Liver (tissue), 3 donors: ENCODE measurements around the gene ZNF606.

ENCODE experiments used
- ATF3 ChIP-seq: IDR thresholded peaks from 2 replicates; pipeline ENCODE4 v1.6.1; 2016; ENCODE audit warnings: antibody characterized with exemption
- CTCF ChIP-seq: fragments of 150-350 bp; IDR thresholded peaks from 2 replicates; pipeline ENCODE4 v1.5.1; 2017; ENCODE audit warnings: improper control_type of control experiment, low read depth, low read length; ENCODE audit not compliant: missing input control
- FOXA1 ChIP-seq: IDR thresholded peaks from 2 replicates; pipeline ENCODE4 v1.6.1; 2016; ENCODE audit warnings: antibody characterized with exemption
- GABPA ChIP-seq, 2 donors: IDR thresholded peaks in 1 of 2; conservative IDR thresholded peaks in 1 of 2; 2 replicates each; pipeline ENCODE4 v1.6.1; 2016; ENCODE audit warnings: antibody characterized with exemption in 2 of 2, mild to moderate bottlenecking in 1 of 2, moderate library complexity in 1 of 2
- JUND ChIP-seq, 2 donors: IDR thresholded peaks; 2 replicates each; pipeline ENCODE4 v1.6.1; 2016; ENCODE audit warnings: antibody characterized with exemption in 2 of 2
- NR2F2 ChIP-seq: IDR thresholded peaks from 2 replicates; pipeline ENCODE4 v1.6.1; 2016; ENCODE audit warnings: antibody characterized with exemption
- RAD21 ChIP-seq, 2 donors: IDR thresholded peaks; 2 replicates each; pipeline ENCODE4 v1.6.1; 2016; ENCODE audit warnings: antibody characterized with exemption in 2 of 2, mild to moderate bottlenecking in 2 of 2
- REST ChIP-seq: IDR thresholded peaks from 2 replicates; pipeline ENCODE4 v1.6.1; 2016; ENCODE audit warnings: antibody characterized with exemption, mild to moderate bottlenecking
- SP1 ChIP-seq: IDR thresholded peaks from 2 replicates; pipeline ENCODE4 v1.6.1; 2018; ENCODE audit warnings: antibody characterized with exemption, mild to moderate bottlenecking
- TAF1 ChIP-seq: conservative IDR thresholded peaks from 2 replicates; pipeline ENCODE4 v1.6.1; 2016; ENCODE audit warnings: antibody characterized with exemption, mild to moderate bottlenecking
- ZBTB33 ChIP-seq: IDR thresholded peaks from 2 replicates; pipeline ENCODE4 v1.6.1; 2016; ENCODE audit warnings: antibody characterized with exemption
- donor health status: healthy.
- donor health status: healthy.

- TF ChIP-seq TAF1 (no peak), CTCF (no peak), FOXA1 (no peak), RAD21 (IDR thresholded peaks at IDR 0.05) (no peak), REST (no peak), ZBTB33 (no peak), JUND (IDR thresholded peaks at IDR 0.05) (no peak), GABPA (IDR thresholded peaks at IDR 0.05 in 1 of 2, conservative IDR thresholded peaks at IDR 0.05 in 1 of 2) (no peak), ATF3 (no peak), NR2F2 (no peak), SP1 (no peak)
Observed at GRCh38 chr19:57949702-57950101, 52.9 kb downstream of the ZNF606 start.
